Calu3 (cell line): ENCODE data around the gene CAPG. TPM values are rescaled to one million over a fixed set of nuclear protein-coding genes. Genes with fewer than 3 reads are reported as not detected.

Experiments
- BruUV-seq: library from RNA; stranded (reverse); fragments of 400-500 nt; replicated peaks from 2 replicates; lab custom pipeline; 2021; lab: Mats Ljungman, UMichigan
- CTCF ChIA-PET: fragments of 300-600 bp; sonication (Branson Sonifier 250); formaldehyde crosslinking; loops from one replicate; lab custom pipeline; 2022; ENCODE audit warnings: antibody characterized with exemption; lab: Charles Lee
- DNase-seq: peaks from one replicate; pipeline ENCODE4 v3.0.0; 2022
- H3K27ac Mint-ChIP-seq: one replicate; pipeline ENCODE4 v1.8.0; 2022; ENCODE audit warnings: mixed read lengths; ENCODE audit not compliant: unreplicated experiment
- H3K27me3 Mint-ChIP-seq: one replicate; pipeline ENCODE4 v1.8.0; 2022; ENCODE audit warnings: mixed read lengths; ENCODE audit not compliant: unreplicated experiment
- H3K36me3 Mint-ChIP-seq: one replicate; pipeline ENCODE4 v1.8.0; 2022; ENCODE audit warnings: mild to moderate bottlenecking, moderate library complexity, mixed read lengths; ENCODE audit not compliant: insufficient read depth, unreplicated experiment
- H3K4me1 Mint-ChIP-seq: one replicate; pipeline ENCODE4 v1.8.0; 2022; ENCODE audit warnings: mild to moderate bottlenecking, low read depth, mixed read lengths; ENCODE audit not compliant: unreplicated experiment
- H3K4me3 Mint-ChIP-seq: one replicate; pipeline ENCODE4 v1.8.0; 2022; ENCODE audit warnings: mild to moderate bottlenecking, low read depth, moderate library complexity, mixed read lengths; ENCODE audit not compliant: unreplicated experiment
- H3K9me3 Mint-ChIP-seq: one replicate; pipeline ENCODE4 v1.8.0; 2022; ENCODE audit warnings: low read depth, mixed read lengths; ENCODE audit not compliant: unreplicated experiment
- CTCF ChIP-seq: fragments of 200-600 bp; IDR thresholded peaks from one replicate; pipeline ENCODE4 v1.8.0; 2022; ENCODE audit warnings: antibody characterized with exemption; ENCODE audit not compliant: unreplicated experiment
- intact Hi-C: fragments of 100-400 bp; cut with micrococcal nuclease; formaldehyde crosslinking; loops from one replicate; pipeline ENCODE4 v1.10.0; 2022; ENCODE audit not compliant: unreplicated experiment
- total RNA-seq: library from RNA; stranded (reverse); gene quantifications from 2 replicates; pipeline ENCODE4 v1.2.3, GENCODE V29; 2022

The CAPG gene
- total RNA-seq, 1 experiment from 2014 or later = 238 TPM

GRCh38 chr2:85429213-85429923, 19.2 kb upstream of the CAPG start:
- H3K9me3 Mint-ChIP-seq = no peaks in the 10 kb centered on the region
- H3K4me3 Mint-ChIP-seq = no peak overlapping the region
- intact Hi-C loops = no loop called here
- no peaks in the 10 kb centered on the region for H3K36me3 Mint-ChIP-seq
- TF ChIP-seq CTCF = no peak
- H3K4me1 Mint-ChIP-seq = peaks cover 18% of the 10 kb centered on the region
- no TSS peak for BruUV-seq
- no peak for DNase-seq
- no peaks in the 10 kb centered on the region for H3K27me3 Mint-ChIP-seq
- no peak overlapping the region for H3K27ac Mint-ChIP-seq
- CTCF ChIA-PET = no interaction called here

GRCh38 chr2:85428343-85428881, 18.2 kb upstream of the CAPG start:
- CTCF ChIA-PET = no interaction called here
- peaks cover 4% of the 10 kb centered on the region for H3K36me3 Mint-ChIP-seq
- H3K27me3 Mint-ChIP-seq = no peaks in the 10 kb centered on the region
- no peak for TF ChIP-seq CTCF
- no peak overlapping the region for H3K4me3 Mint-ChIP-seq
- DNase-seq = no peak
- no peaks in the 10 kb centered on the region for H3K9me3 Mint-ChIP-seq
- intact Hi-C loops = no loop called here
- no peak overlapping the region for H3K27ac Mint-ChIP-seq
- no TSS peak for BruUV-seq
- peaks cover 11% of the 10 kb centered on the region for H3K4me1 Mint-ChIP-seq

GRCh38 chr2:85427300-85427835, 17.2 kb upstream of the CAPG start:
- CTCF ChIA-PET = no interaction called here
- H3K4me3 Mint-ChIP-seq = no peak overlapping the region
- no peak for TF ChIP-seq CTCF
- no peak for DNase-seq
- no peaks in the 10 kb centered on the region for H3K9me3 Mint-ChIP-seq
- no peak overlapping the region for H3K27ac Mint-ChIP-seq
- H3K27me3 Mint-ChIP-seq = no peaks in the 10 kb centered on the region
- H3K36me3 Mint-ChIP-seq = peaks cover 4% of the 10 kb centered on the region
- peaks cover 13% of the 10 kb centered on the region for H3K4me1 Mint-ChIP-seq
- BruUV-seq = no TSS peak
- intact Hi-C loops = no loop called here

- Mint-ChIP-seq H3K27ac (no peak overlapping the region), H3K36me3 (peaks cover 19% of the 10 kb centered on the region), H3K9me3 (no peaks in the 10 kb centered on the region), H3K4me1 (peaks cover 30% of the 10 kb centered on the region), H3K27me3 (no peaks in the 10 kb centered on the region), H3K4me3 (no peak overlapping the region)
- DNase-seq = no peak
- CTCF ChIA-PET = no interaction called here
- no TSS peak for BruUV-seq
- no peak for TF ChIP-seq CTCF
- intact Hi-C loops = no loop called here
Observed at GRCh38 chr2:85425588-85425987, 15.4 kb upstream of the CAPG start.
